Duodenal mucosa (tissue), 2 donors: ENCODE results near the gene SYNE3.
A peak's percentile ranks its signal among the peaks of the same experiment; 100 is the strongest.
"Not testable (repeated sequence)": the region's sequence is repeated elsewhere in the genome, so short reads cannot be mapped to it uniquely, and the experiment has no call there.

Experiments used
- H3K27ac ChIP-seq: one replicate; pipeline ENCODE4 v1.7.0; 2013; ENCODE audit warnings: low read depth, low read length
- H3K27me3 ChIP-seq, 2 donors: one replicate each; pipeline ENCODE4 v1.7.0; 2013; ENCODE audit warnings: low read length in 2 of 2, control low read depth in 1 of 2; ENCODE audit not compliant: insufficient read depth in 2 of 2, control insufficient read depth in 1 of 2
- H3K36me3 ChIP-seq, 2 donors: one replicate each; pipeline ENCODE4 v1.7.0; 2013; ENCODE audit warnings: low read length in 2 of 2, control low read depth in 1 of 2; ENCODE audit not compliant: insufficient read depth in 2 of 2, control insufficient read depth in 1 of 2
- H3K4me1 ChIP-seq, 2 donors: one replicate each; pipeline ENCODE4 v1.7.0; 2013; ENCODE audit warnings: low read length in 2 of 2, control low read depth in 1 of 2; ENCODE audit not compliant: insufficient read depth in 2 of 2, control insufficient read depth in 1 of 2
- H3K4me3 ChIP-seq, 2 donors: one replicate each; pipeline ENCODE4 v1.7.0; 2013; ENCODE audit warnings: low read length in 2 of 2, low read depth in 1 of 2
- H3K9ac ChIP-seq, 2 donors: one replicate each; pipeline ENCODE4 v1.7.0; 2013; ENCODE audit warnings: low read length in 2 of 2, low read depth in 1 of 2
- H3K9me3 ChIP-seq, 2 donors: one replicate each; pipeline ENCODE4 v1.7.0; 2013; ENCODE audit warnings: low read length in 2 of 2, control low read depth in 1 of 2; ENCODE audit not compliant: control insufficient read depth in 1 of 2

Gene SYNE3

GRCh38 chr14:95515596-95516552, 576 bp downstream of the SYNE3 start:
- H3K4me1 ChIP-seq: peaks cover 51% of the 10 kb centered on the region in 2 donors
- no peak overlapping the region for H3K27ac ChIP-seq
- no peaks in the 10 kb centered on the region for H3K27me3 ChIP-seq
- no peaks in the 10 kb centered on the region for H3K36me3 ChIP-seq
- H3K9me3 ChIP-seq: no peaks in the 10 kb centered on the region
- peak overlapping the region; percentile 60 to 76 for H3K4me3 ChIP-seq
- H3K9ac ChIP-seq: peak overlapping the region; percentile 45 to 63

GRCh38 chr14:95515080-95515489, 1.4 kb downstream of the SYNE3 start:
- Histone ChIP-seq H3K9me3 (no peaks in the 10 kb centered on the region), H3K4me1 (peaks cover 51% of the 10 kb centered on the region in 2 donors), H3K27me3 (no peaks in the 10 kb centered on the region), H3K36me3 (no peaks in the 10 kb centered on the region), H3K27ac (no peak overlapping the region), H3K9ac (peak overlapping the region; percentile 45 to 63), H3K4me3 (peak overlapping the region; percentile 60 to 76)

GRCh38 chr14:95514131-95515079, 2.0 kb downstream of the SYNE3 start:
- Histone ChIP-seq H3K9me3 (no peaks in the 10 kb centered on the region), H3K27me3 (no peaks in the 10 kb centered on the region), H3K4me3 (peak overlapping the region; percentile 60 to 76), H3K4me1 (peaks cover 44 to 50% of the 10 kb centered on the region in 2 donors), H3K27ac (no peak overlapping the region), H3K36me3 (no peaks in the 10 kb centered on the region), H3K9ac (no peak overlapping the region)

- Histone ChIP-seq H3K27me3 (no peaks in the 10 kb centered on the region), H3K9me3 (no peaks in the 10 kb centered on the region), H3K4me3 (no peak overlapping the region), H3K4me1 (peaks cover 35 to 38% of the 10 kb centered on the region in 2 donors), H3K27ac (no peak overlapping the region), H3K9ac (no peak overlapping the region), H3K36me3 (no peaks in the 10 kb centered on the region)
These were observed 3.2 kb downstream of the SYNE3 start for GRCh38 chr14:95513291-95513690.

- Histone ChIP-seq H3K4me1 (peaks cover 33 to 34% of the 10 kb centered on the region in 2 donors), H3K27me3 (no peaks in the 10 kb centered on the region), H3K4me3 (no peak overlapping the region), H3K9me3 (no peaks in the 10 kb centered on the region), H3K9ac (no peak overlapping the region), H3K27ac (no peak overlapping the region), H3K36me3 (no peaks in the 10 kb centered on the region)
These were observed 4.8 kb downstream of the SYNE3 start for GRCh38 chr14:95511687-95512086.

GRCh38 chr14:95510804-95511203, 5.6 kb downstream of the SYNE3 start:
- Histone ChIP-seq H3K27me3 (no peaks in the 10 kb centered on the region), H3K4me1 (peaks cover 31 to 34% of the 10 kb centered on the region in 2 donors), H3K9me3 (no peaks in the 10 kb centered on the region), H3K9ac (no peak overlapping the region), H3K27ac (no peak overlapping the region), H3K4me3 (no peak overlapping the region), H3K36me3 (no peaks in the 10 kb centered on the region)

- not testable (repeated sequence) for H3K27me3 ChIP-seq, H3K27ac ChIP-seq, H3K4me3 ChIP-seq, H3K36me3 ChIP-seq, H3K9ac ChIP-seq, H3K9me3 ChIP-seq
- peaks cover 27 to 30% of the 10 kb centered on the region in 2 donors for H3K4me1 ChIP-seq
These were observed 6.1 kb downstream of the SYNE3 start for GRCh38 chr14:95510344-95510743.

- Histone ChIP-seq H3K27ac (no peak overlapping the region), H3K27me3 (no peaks in the 10 kb centered on the region)
These were observed 7.0 kb downstream of the SYNE3 start for GRCh38 chr14:95509495-95509894.

GRCh38 chr14:95508377-95508776, 8.1 kb downstream of the SYNE3 start:
- no peak overlapping the region for H3K4me3 ChIP-seq
- no peaks in the 10 kb centered on the region for H3K27me3 ChIP-seq
- H3K9me3 ChIP-seq: no peaks in the 10 kb centered on the region
- no peak overlapping the region for H3K9ac ChIP-seq
- H3K4me1 ChIP-seq: peaks cover 13% of the 10 kb centered on the region in 2 donors
- H3K27ac ChIP-seq: no peak overlapping the region
- no peaks in the 10 kb centered on the region for H3K36me3 ChIP-seq

More at GRCh38 chr14:95509495-95509894, 7.0 kb downstream of the SYNE3 start:
- Histone ChIP-seq H3K9me3 (no peaks in the 10 kb centered on the region), H3K36me3 (no peaks in the 10 kb centered on the region), H3K9ac (no peak overlapping the region), H3K4me3 (no peak overlapping the region), H3K4me1 (peaks cover 18 to 21% of the 10 kb centered on the region in 2 donors)

GRCh38 chr14:95507701-95508103, 8.7 kb downstream of the SYNE3 start:
- Histone ChIP-seq H3K27ac (no peak overlapping the region), H3K4me3 (no peak overlapping the region), H3K4me1 (peaks cover 13% of the 10 kb centered on the region in 2 donors), H3K36me3 (no peaks in the 10 kb centered on the region), H3K9ac (no peak overlapping the region), H3K9me3 (no peaks in the 10 kb centered on the region), H3K27me3 (no peaks in the 10 kb centered on the region)
